ENCODE results near the gene IFI27. TPM values are rescaled to one million over a fixed set of nuclear protein-coding genes. Genes with fewer than 3 reads are reported as not detected.

Gene IFI27
- total RNA-seq, 1 donor from 2014 or later, result 0.64 TPM

GRCh38 chr14:94143239-94143638 is 32.7 kb downstream of the IFI27 start:
- no peaks in the 10 kb centered on the region for H3K9me3 Mint-ChIP-seq
- H3K27ac Mint-ChIP-seq, result no peak overlapping the region
- H3K4me3 Mint-ChIP-seq, result no peak overlapping the region
- intact Hi-C loops (cut with micrococcal nuclease), result no loop called here
- no peak for TF ChIP-seq CTCF (IDR thresholded peaks at IDR 0.05)
- no peaks in the 10 kb centered on the region for H3K36me3 Mint-ChIP-seq (ENCODE audit: low read depth)
- H3K27me3 Mint-ChIP-seq, result peaks cover 10% of the 10 kb centered on the region
- POLR2A ChIA-PET, result no interaction called here
- no peak for DNase-seq
- CTCF ChIA-PET, result interaction anchor here (1.2 to 4.0 kb wide), 3 partner anchors 37 to 173 kb away, joined by 3 to 16 read pairs (median 4); no protein-coding TSS in a partner anchor
- H3K4me1 Mint-ChIP-seq, result no peaks in the 10 kb centered on the region
- no peak for ATAC-seq (ENCODE audit: low read depth)

GRCh38 chr14:94143711-94144110 is 33.2 kb downstream of the IFI27 start:
- ATAC-seq (ENCODE audit: low read depth) (no peak), DNase-seq (no peak)
- Mint-ChIP-seq H3K36me3 (ENCODE audit: low read depth) (no peaks in the 10 kb centered on the region), H3K4me1 (no peaks in the 10 kb centered on the region), H3K9me3 (no peaks in the 10 kb centered on the region), H3K27me3 (peaks cover 12% of the 10 kb centered on the region), H3K27ac (no peak overlapping the region), H3K4me3 (no peak overlapping the region)
- CTCF ChIA-PET, result interaction anchor here (1.4 kb wide), 1 partner anchor 173 kb away, joined by 3 read pairs; no protein-coding TSS in a partner anchor
- POLR2A ChIA-PET, result no interaction called here
- intact Hi-C loops (cut with micrococcal nuclease), result no loop called here
- no peak for TF ChIP-seq CTCF (IDR thresholded peaks at IDR 0.05)

- H3K27ac Mint-ChIP-seq, result no peak overlapping the region
- no peaks in the 10 kb centered on the region for H3K9me3 Mint-ChIP-seq
- no peak for TF ChIP-seq CTCF (IDR thresholded peaks at IDR 0.05)
- no peaks in the 10 kb centered on the region for H3K4me1 Mint-ChIP-seq
- no peak overlapping the region for H3K4me3 Mint-ChIP-seq
- CTCF ChIA-PET, result no interaction called here
- peaks cover 18% of the 10 kb centered on the region for H3K27me3 Mint-ChIP-seq
- POLR2A ChIA-PET, result no interaction called here
- no peaks in the 10 kb centered on the region for H3K36me3 Mint-ChIP-seq (ENCODE audit: low read depth)
- DNase-seq, result no peak
- intact Hi-C loops (cut with micrococcal nuclease), result no loop called here
- ATAC-seq (ENCODE audit: low read depth), result no peak
These were observed 34.2 kb downstream of the IFI27 start for GRCh38 chr14:94144765-94145164.

- Mint-ChIP-seq H3K27me3 (peaks cover 22% of the 10 kb centered on the region), H3K9me3 (no peaks in the 10 kb centered on the region), H3K4me1 (no peaks in the 10 kb centered on the region), H3K36me3 (ENCODE audit: low read depth) (no peaks in the 10 kb centered on the region), H3K4me3 (no peak overlapping the region), H3K27ac (no peak overlapping the region)
- no peak for DNase-seq
- POLR2A ChIA-PET, result no interaction called here
- TF ChIP-seq CTCF (IDR thresholded peaks at IDR 0.05), result no peak
- CTCF ChIA-PET, result interaction anchor here (1.7 kb wide), 1 partner anchor 9 kb away, joined by 5 read pairs; no protein-coding TSS in a partner anchor
- no peak for ATAC-seq (ENCODE audit: low read depth)
- intact Hi-C loops (cut with micrococcal nuclease), result no loop called here
These were observed 35.5 kb downstream of the IFI27 start for GRCh38 chr14:94145902-94146527.

GRCh38 chr14:94152676-94153075 is 42.1 kb downstream of the IFI27 start:
- H3K27me3 Mint-ChIP-seq, result peaks cover 55% of the 10 kb centered on the region
- H3K4me3 Mint-ChIP-seq, result no peak overlapping the region

More at GRCh38 chr14:94152676-94153075, 42.1 kb downstream of the IFI27 start:
- Mint-ChIP-seq H3K36me3 (ENCODE audit: low read depth) (no peaks in the 10 kb centered on the region), H3K9me3 (peaks cover 4% of the 10 kb centered on the region), H3K27ac (no peak overlapping the region), H3K4me1 (no peaks in the 10 kb centered on the region)
- CTCF ChIA-PET, result no interaction called here
- intact Hi-C loops (cut with micrococcal nuclease), result no loop called here
- TF ChIP-seq CTCF (IDR thresholded peaks at IDR 0.05), result no peak
- no peak for DNase-seq
- POLR2A ChIA-PET, result no interaction called here
- ATAC-seq (ENCODE audit: low read depth), result no peak

Data from activated B cell treated with CpG ODN at 0.5 μM for 24 hours (primary cell).